CD14-positive monocyte (primary cell): Measurements from ENCODE around the gene IGSF8. TPM values are rescaled to one million over a fixed set of nuclear protein-coding genes. Genes with fewer than 3 reads are reported as not detected.

Source experiments
- DNase-seq, 3 donors: peaks; one replicate each; pipeline ENCODE4 v3.0.0-alpha.2; 2011 to 2022
- H2AFZ ChIP-seq: 2 replicates; pipeline ENCODE4 v1.6.0; 2012; ENCODE audit warnings: mild to moderate bottlenecking, low read depth, low read length, inconsistent platforms; ENCODE audit not compliant: insufficient read depth, poor library complexity, severe bottlenecking
- H3K27ac ChIP-seq, 2 donors: 1 replicate in 1 of 2; 2 replicates in 1 of 2; pipeline ENCODE4 v1.5.1; 2012 to 2013; ENCODE audit warnings: low read length in 2 of 2, control low read depth in 1 of 2, inconsistent platforms in 1 of 2, low read depth in 1 of 2, mild to moderate bottlenecking in 1 of 2
- H3K27me3 ChIP-seq, 2 donors: one replicate each; pipeline versions ENCODE4 v1.6.0 to v1.6.1; 2011 to 2013; ENCODE audit warnings: low read length in 2 of 2; ENCODE audit not compliant: control insufficient read depth in 2 of 2, insufficient read depth in 2 of 2
- H3K36me3 ChIP-seq, 2 donors: replicated peaks in 1 of 2; 1 replicate in 1 of 2; 2 replicates in 1 of 2; pipeline versions ENCODE4 v1.5.1 to v1.6.1; 2012 to 2013; ENCODE audit warnings: low read length in 2 of 2, control low read depth in 1 of 2, inconsistent platforms in 1 of 2, mild to moderate bottlenecking in 1 of 2; ENCODE audit not compliant: insufficient read depth in 2 of 2, control insufficient read depth in 1 of 2
- H3K4me1 ChIP-seq, 2 donors: 1 replicate in 1 of 2; 2 replicates in 1 of 2; pipeline versions ENCODE4 v1.5.1 to v1.6.1; 2012 to 2013; ENCODE audit warnings: low read length in 2 of 2, control low read depth in 1 of 2, inconsistent platforms in 1 of 2, mild to moderate bottlenecking in 1 of 2, moderate library complexity in 1 of 2; ENCODE audit not compliant: insufficient read depth in 2 of 2, control insufficient read depth in 1 of 2
- H3K4me2 ChIP-seq: replicated peaks from 2 replicates; pipeline ENCODE3; 2012; ENCODE audit warnings: low read length, moderate library complexity, mild to moderate bottlenecking; ENCODE audit not compliant: poor library complexity, severe bottlenecking; ENCODE audit errors: extremely low read depth
- H3K4me3 ChIP-seq, 3 experiments: fragments of 200-600 bp in 1 of 3; sonication (generic) in 1 of 3; replicated peaks in 1 of 3; 1 replicate in 2 of 3; 2 replicates in 1 of 3; pipeline ENCODE4 v1.5.1; 2011 to 2013; ENCODE audit warnings: low read length in 3 of 3, mild to moderate bottlenecking in 3 of 3, control low read depth in 2 of 3, low read depth in 2 of 3, inconsistent platforms in 1 of 3, moderate library complexity in 1 of 3
- H3K79me2 ChIP-seq: 2 replicates; pipeline ENCODE4 v1.6.0; 2012; ENCODE audit warnings: mild to moderate bottlenecking, control low read depth, inconsistent platforms, low read length, moderate library complexity; ENCODE audit not compliant: insufficient read depth
- H3K9ac ChIP-seq: 2 replicates; pipeline ENCODE4 v1.6.0; 2017; ENCODE audit warnings: low read length, mild to moderate bottlenecking; ENCODE audit not compliant: insufficient read depth, poor library complexity, severe bottlenecking
- H3K9me3 ChIP-seq, 2 donors: replicated peaks in 1 of 2; 1 replicate in 1 of 2; 2 replicates in 1 of 2; pipeline versions ENCODE4 v1.5.1 to v1.6.1; 2012 to 2013; ENCODE audit warnings: low read length in 2 of 2, control low read depth in 1 of 2; ENCODE audit not compliant: control insufficient read depth in 1 of 2, insufficient read depth in 1 of 2
- H4K20me1 ChIP-seq: 2 replicates; pipeline ENCODE4 v1.6.0; 2012; ENCODE audit warnings: mild to moderate bottlenecking, low read length, control low read depth, moderate library complexity; ENCODE audit not compliant: insufficient read depth
- H3K27ac Mint-ChIP-seq, 7 donors: one replicate each; pipeline ENCODE4 v1.8.0; 2020; ENCODE audit warnings: mild to moderate bottlenecking in 7 of 7, mixed read lengths in 7 of 7, moderate library complexity in 6 of 7, inconsistent platforms in 2 of 7
- H3K27me3 Mint-ChIP-seq, 3 donors: one replicate each; pipeline ENCODE4 v1.8.0; 2021 to 2022; ENCODE audit warnings: low read depth in 3 of 3, mild to moderate bottlenecking in 3 of 3, mixed read lengths in 3 of 3, moderate library complexity in 3 of 3, inconsistent platforms in 1 of 3
- H3K36me3 Mint-ChIP-seq, 2 donors: one replicate each; pipeline ENCODE4 v1.8.0; 2020; ENCODE audit warnings: mixed read lengths in 2 of 2, inconsistent platforms in 1 of 2, mild to moderate bottlenecking in 1 of 2
- H3K4me1 Mint-ChIP-seq: one replicate; pipeline ENCODE4 v1.8.0; 2020; ENCODE audit warnings: mild to moderate bottlenecking, mixed read lengths
- H3K4me3 Mint-ChIP-seq, 2 donors: one replicate each; pipeline ENCODE4 v1.8.0; 2020; ENCODE audit warnings: mild to moderate bottlenecking in 2 of 2, mixed read lengths in 2 of 2, moderate library complexity in 1 of 2
- H3K9me3 Mint-ChIP-seq, 7 donors: one replicate each; pipeline ENCODE4 v1.8.0; 2020 to 2022; ENCODE audit warnings: mixed read lengths in 7 of 7, mild to moderate bottlenecking in 6 of 7, moderate library complexity in 6 of 7, inconsistent platforms in 2 of 7
- CTCF ChIP-seq: fragments of 200-600 bp; IDR thresholded peaks from one replicate; pipeline ENCODE4 v1.8.0; 2022; ENCODE audit warnings: antibody characterized with exemption, mild to moderate bottlenecking
- WGBS: methylation state at CpG from one replicate; pipeline ENCODE4 v1.1.5; 2013; ENCODE audit warnings: missing lambda C conversion rate; ENCODE audit not compliant: insufficient coverage; 5-methylcytosine and 5-hydroxymethylcytosine counted together
- intact Hi-C, 2 donors: fragments of 100-400 bp; cut with micrococcal nuclease; formaldehyde crosslinking; loops; one replicate each; pipeline versions ENCODE4 v1.15.0 to v1.15.1; 2023
- polyA plus RNA-seq, 3 donors: library from polyadenylated mRNA; depleted of rRNA in 1 of 3; unstranded in 2 of 3; stranded (reverse) in 1 of 3; fragments of 300-500 nt in 2 of 3; fragments of >200 nt in 1 of 3; fragmentation: Illumina TruSeq in 2 of 3; gene quantifications; 1 replicate in 2 of 3; 2 replicates in 1 of 3; pipeline ENCODE4 v1.2.3, GENCODE V29; 2012 to 2021

IGSF8 gene
- polyA plus RNA-seq, 3 donors = 9.6 to 23.9 (median 10.8) TPM

GRCh38 chr1:160062230-160062532 is 36.2 kb downstream of the IGSF8 start:
- Histone ChIP-seq H3K9me3 (no peaks in the 10 kb centered on the region), H3K27me3 (no peaks in the 10 kb centered on the region), H3K9ac (no peak overlapping the region), H3K4me2 (no peak overlapping the region), H3K27ac (no peak overlapping the region), H3K36me3 (no peaks in the 10 kb centered on the region), H4K20me1 (no peaks in the 10 kb centered on the region), H3K79me2 (no peaks in the 10 kb centered on the region), H3K4me3 (no peak overlapping the region), H3K4me1 (peaks cover 24 to 27% of the 10 kb centered on the region in 2 donors), H2AFZ (no peak overlapping the region)
- no peak for TF ChIP-seq CTCF
- Mint-ChIP-seq H3K4me3 (no peak overlapping the region), H3K27ac (no peak overlapping the region), H3K36me3 (no peaks in the 10 kb centered on the region), H3K27me3 (peaks cover 8 to 17% (median 8%) of the 10 kb centered on the region in 3 donors), H3K4me1 (peaks cover 5% of the 10 kb centered on the region), H3K9me3 (no peaks in the 10 kb centered on the region)
- intact Hi-C loops = no loop called here
- no peak for DNase-seq
- WGBS = no CpG with 5 or more reads among the region's 6 CpGs

- DNase-seq = no peak
- Histone ChIP-seq H3K9ac (no peak overlapping the region), H3K4me3 (no peak overlapping the region), H3K9me3 (no peaks in the 10 kb centered on the region), H3K27me3 (no peaks in the 10 kb centered on the region), H3K79me2 (no peaks in the 10 kb centered on the region), H3K36me3 (no peaks in the 10 kb centered on the region), H2AFZ (no peak overlapping the region), H3K27ac (no peak overlapping the region), H3K4me1 (peaks cover 24 to 27% of the 10 kb centered on the region in 2 donors), H3K4me2 (no peak overlapping the region), H4K20me1 (no peaks in the 10 kb centered on the region)
- 94% methylated on average over 7 of the region's 15 CpGs for WGBS
- Mint-ChIP-seq H3K36me3 (no peaks in the 10 kb centered on the region), H3K9me3 (no peaks in the 10 kb centered on the region), H3K27me3 (peaks cover 7 to 14% (median 8%) of the 10 kb centered on the region in 3 donors), H3K4me1 (peaks cover 5% of the 10 kb centered on the region), H3K4me3 (no peak overlapping the region), H3K27ac (no peak overlapping the region)
- no peak for TF ChIP-seq CTCF
- intact Hi-C loops = no loop called here
Measured at GRCh38 chr1:160061369-160062229, 36.8 kb downstream of the IGSF8 start.
